Posterior vena cava (tissue), 2 donors: ENCODE results near the gene MRGPRD. TPM values are rescaled to one million over a fixed set of nuclear protein-coding genes. Genes with fewer than 3 reads are reported as not detected.

Experiments used
- DNase-seq: peaks from one replicate; pipeline ENCODE4 v3.0.0-alpha.2; 2020; ENCODE audit warnings: low spot score
- intact Hi-C, 2 donors: fragments of 100-400 bp; cut with DNase I; formaldehyde crosslinking; loops; one replicate each; pipeline versions ENCODE4 v1.14.1 to v1.14.2; 2022 to 2023
- total RNA-seq, 2 donors: library from RNA; stranded (reverse); fragmentation: NEBNext Ultra II Directional; extraction: Animal tissue kit (Norgen Biotek cat#: 25700); gene quantifications; one replicate each; pipeline ENCODE4 v1.2.1, GENCODE V29; 2021
- donor health status: DM: yes; HTN: yes; CAD: no.
- donor health status: DM: yes; HTN: yes; CAD: no.

MRGPRD gene
- total RNA-seq, 2 donors from 2014 or later, result not detected

GRCh38 chr11:69008737-69009440, 28.1 kb upstream of the MRGPRD start:
- intact Hi-C loops, result loop anchor here in 1 of 2 donors (2.0 kb wide), 1 partner anchor 40 kb away; the partner anchor contains the start of gene TPCN2
- DNase-seq, result peak; percentile 96

- peak; percentile 87 for DNase-seq
- intact Hi-C loops, result loop anchor here in 1 of 2 donors (2.0 kb wide), 1 partner anchor 41 kb away; the partner anchor contains the start of gene TPCN2
These were observed 27.2 kb upstream of the MRGPRD start for GRCh38 chr11:69007975-69008381.

GRCh38 chr11:69006816-69007215, 26.0 kb upstream of the MRGPRD start:
- intact Hi-C loops, result no loop called here
- DNase-seq, result no peak

DNA sequence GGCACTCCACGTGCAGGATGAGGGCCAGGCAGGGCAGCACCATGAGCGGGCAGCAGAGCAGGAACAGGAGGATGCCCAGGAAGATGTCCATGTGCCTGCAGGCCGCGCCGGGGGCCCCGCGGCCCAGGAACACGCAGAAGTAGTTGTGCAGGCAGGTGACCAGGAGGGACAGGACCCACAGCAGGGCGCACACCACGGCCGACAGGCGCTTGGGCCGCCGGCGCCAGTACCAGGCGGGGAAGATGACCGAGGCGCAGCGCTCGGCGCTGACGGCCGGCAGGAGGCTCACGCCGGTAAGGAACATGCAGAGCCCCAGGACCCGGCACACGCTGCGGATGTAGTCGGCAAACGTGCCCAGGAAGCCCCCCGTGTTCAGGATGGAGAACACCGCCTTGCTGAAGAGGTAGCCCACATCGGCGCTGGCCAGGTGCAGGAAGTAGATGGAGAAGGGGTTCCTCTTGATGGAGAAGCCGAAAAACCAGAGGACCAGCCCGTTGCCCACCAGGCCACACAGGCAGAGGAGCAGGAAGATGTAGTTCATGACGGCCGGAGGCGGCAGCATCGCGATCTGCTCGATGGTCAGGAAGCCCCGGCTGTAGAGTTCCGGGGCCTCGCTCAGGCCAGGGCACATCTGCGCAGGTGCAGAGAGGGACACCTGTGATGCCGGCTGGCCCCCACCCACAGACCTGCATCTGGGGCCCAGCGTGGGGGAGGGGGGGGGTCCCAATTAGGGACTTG, 25.0 kb upstream of the MRGPRD start:
- intact Hi-C loops, result no loop called here
- DNase-seq, result peak; percentile 58

DNA sequence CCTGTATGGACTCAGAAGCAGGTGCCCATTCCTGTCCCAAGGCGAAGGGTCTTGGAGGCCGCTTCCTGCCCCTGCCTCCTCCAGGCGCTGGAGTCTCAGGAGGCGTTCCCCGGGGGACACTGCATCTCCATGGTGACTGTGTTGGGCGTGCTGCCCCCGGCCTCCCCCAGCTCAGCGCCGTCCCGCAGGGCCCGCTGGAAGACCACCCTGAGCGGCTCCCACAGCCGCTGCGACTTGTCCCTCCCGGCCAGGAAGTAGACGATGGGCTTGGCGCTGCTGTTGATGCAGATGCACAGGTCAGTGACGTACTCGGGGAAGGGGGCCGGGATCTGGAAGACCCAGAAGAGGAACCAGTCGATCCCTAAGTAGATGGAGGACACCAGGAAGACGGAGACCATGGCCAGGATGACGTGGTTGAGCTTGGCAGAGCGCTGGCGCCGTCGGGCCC, 24.4 kb upstream of the MRGPRD start:
- peak; percentile 76 for DNase-seq
- intact Hi-C loops, result no loop called here

DNA sequence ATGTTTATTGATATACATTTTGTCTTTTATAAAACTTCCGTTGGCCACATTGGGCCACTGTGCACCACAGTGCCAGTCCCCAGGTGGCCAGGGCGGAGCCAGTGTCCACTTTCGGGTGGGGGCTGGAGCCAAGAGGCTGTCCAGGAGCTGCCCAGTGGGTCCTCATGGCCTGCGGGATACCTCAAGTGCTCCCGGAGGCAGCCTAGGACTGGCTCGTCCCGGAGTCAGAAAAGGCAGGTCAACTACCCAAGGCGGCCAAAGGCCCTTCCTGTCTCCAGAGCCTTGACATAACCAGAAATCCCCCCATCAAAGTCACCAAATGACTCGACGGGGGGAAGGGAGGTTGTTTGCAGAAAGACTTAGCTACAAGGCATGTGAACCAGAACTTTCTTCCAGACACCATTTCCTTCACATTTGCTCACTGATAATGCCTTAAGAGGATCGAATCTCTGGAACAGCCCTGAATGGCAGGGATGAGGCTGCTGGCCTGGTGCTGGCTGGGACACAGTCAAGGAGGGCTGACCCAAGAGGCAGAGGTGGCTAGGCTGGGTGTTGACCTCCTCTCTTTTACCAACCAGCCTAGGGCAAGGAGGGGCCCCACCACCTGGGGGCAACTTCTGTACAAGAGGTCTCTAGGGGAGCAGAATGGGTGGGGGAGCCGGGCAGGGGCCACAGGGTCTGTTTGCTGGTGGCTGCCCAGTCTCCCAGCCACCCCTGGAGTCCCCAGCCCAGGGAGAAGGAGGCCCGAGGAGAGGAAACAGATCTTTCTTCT, 23.8 kb upstream of the MRGPRD start:
- intact Hi-C loops, result loop anchor here (5.0 kb wide), 2 partner anchors 62 to 97 kb away; no protein-coding TSS in a partner anchor

DNA sequence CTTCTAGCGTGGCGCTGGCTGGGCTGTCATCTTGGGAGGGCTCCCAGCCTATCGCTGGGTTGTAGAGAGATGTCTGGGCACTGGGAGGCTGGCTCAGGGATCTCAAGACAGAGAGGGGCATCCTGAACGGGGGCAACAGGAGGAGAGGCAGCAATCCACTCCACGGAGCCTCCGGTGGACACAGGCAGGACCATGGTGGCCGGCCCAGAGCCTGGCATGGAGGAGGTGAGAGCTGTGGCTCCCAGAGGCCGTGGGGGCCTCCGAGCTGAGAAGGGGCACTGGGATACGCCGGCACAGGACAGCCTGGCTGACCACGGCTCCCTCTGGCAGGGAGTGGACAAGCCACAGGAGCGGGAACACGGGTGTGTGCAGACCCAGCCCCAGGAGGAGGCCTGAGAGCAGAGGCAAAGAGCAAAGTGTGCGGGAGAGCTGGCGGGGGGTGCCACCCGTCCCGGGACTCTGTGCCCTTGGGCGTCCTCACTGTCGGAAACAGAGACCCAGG, 23.1 kb upstream of the MRGPRD start:
- DNase-seq, result peak; percentile 80
- intact Hi-C loops, result loop anchor here (5.0 kb wide), 2 partner anchors 62 to 97 kb away; no protein-coding TSS in a partner anchor

More for the DNA sequence above, 23.8 kb upstream of the MRGPRD start:
- DNase-seq, result no peak

- intact Hi-C loops, result loop anchor here (5.0 kb wide), 2 partner anchors 61 to 96 kb away; no protein-coding TSS in a partner anchor
These were observed 22.6 kb upstream of the MRGPRD start for GRCh38 chr11:69003301-69003865.

DNA sequence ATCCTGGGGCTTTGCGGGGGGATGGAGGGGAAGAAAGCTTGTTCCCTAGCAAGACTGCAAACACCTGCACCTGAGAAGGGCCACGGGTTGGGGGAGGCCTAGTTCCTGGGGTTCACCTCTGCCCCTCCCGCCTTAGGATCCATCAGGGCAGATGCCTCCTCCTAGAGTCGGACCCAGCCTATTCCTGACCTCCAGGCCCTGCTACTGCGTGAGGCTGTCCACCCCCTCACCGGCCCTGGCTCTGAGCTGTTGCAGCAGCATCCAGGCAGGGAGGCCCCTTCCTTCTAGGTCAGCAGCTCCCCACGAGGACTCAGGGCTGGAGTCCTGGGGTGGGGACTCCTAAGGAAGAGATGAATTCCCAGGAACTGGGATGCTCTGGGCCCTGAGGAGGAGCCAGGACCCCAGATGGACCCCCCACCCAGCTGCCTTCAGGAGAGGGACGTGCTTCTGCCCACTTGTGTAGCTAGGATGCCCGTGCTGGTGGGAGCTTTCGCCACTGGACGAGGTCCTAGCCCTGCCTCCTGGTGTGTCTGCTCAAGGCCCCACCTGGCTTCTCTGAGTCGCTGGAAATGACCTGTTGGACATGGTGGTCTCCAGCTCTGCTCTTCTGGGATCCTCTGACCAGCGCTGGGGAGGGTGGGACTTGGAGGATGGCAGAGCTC, 21.9 kb upstream of the MRGPRD start:
- intact Hi-C loops, result loop anchor here (5.0 kb wide), 2 partner anchors 60 to 95 kb away; no protein-coding TSS in a partner anchor
- peak; percentile 73 for DNase-seq

More at GRCh38 chr11:69003301-69003865, 22.6 kb upstream of the MRGPRD start:
- DNase-seq, result peak; percentile 60

GRCh38 chr11:69002110-69002569, 21.4 kb upstream of the MRGPRD start:
- peak; percentile 68 for DNase-seq
- intact Hi-C loops, result loop anchor here (5.0 kb wide), 2 partner anchors 60 to 95 kb away; no protein-coding TSS in a partner anchor

- intact Hi-C loops, result loop anchor here (5.0 kb wide), 2 partner anchors 59 to 94 kb away; no protein-coding TSS in a partner anchor
- peak; percentile 76 for DNase-seq
These were observed 20.7 kb upstream of the MRGPRD start for GRCh38 chr11:69001243-69002081.

GRCh38 chr11:69000831-69001242, 20.1 kb upstream of the MRGPRD start:
- peak; percentile 91 for DNase-seq
- intact Hi-C loops, result loop anchor here (5.0 kb wide), 2 partner anchors 59 to 94 kb away; no protein-coding TSS in a partner anchor

DNA sequence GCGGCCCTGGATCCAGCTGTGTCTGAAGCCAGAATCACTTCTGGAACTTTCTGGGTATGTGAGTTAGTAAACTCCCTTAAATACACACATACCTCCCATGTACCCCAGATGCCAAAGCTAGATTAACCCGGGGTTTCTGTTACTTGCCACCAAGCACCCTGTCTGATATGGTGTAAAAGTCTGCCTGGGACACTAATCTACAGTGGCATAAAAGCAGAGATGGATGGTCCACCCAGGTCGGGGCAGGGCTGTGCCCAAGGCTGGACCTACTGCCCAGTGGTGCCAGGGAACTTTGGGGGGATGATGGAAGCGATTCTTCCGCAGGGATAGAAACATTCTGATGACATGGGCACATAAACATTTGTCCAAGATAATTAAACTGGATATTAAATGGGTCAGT, 19.6 kb upstream of the MRGPRD start:
- no peak for DNase-seq
- intact Hi-C loops, result loop anchor here (5.0 kb wide), 2 partner anchors 58 to 93 kb away; no protein-coding TSS in a partner anchor

DNA sequence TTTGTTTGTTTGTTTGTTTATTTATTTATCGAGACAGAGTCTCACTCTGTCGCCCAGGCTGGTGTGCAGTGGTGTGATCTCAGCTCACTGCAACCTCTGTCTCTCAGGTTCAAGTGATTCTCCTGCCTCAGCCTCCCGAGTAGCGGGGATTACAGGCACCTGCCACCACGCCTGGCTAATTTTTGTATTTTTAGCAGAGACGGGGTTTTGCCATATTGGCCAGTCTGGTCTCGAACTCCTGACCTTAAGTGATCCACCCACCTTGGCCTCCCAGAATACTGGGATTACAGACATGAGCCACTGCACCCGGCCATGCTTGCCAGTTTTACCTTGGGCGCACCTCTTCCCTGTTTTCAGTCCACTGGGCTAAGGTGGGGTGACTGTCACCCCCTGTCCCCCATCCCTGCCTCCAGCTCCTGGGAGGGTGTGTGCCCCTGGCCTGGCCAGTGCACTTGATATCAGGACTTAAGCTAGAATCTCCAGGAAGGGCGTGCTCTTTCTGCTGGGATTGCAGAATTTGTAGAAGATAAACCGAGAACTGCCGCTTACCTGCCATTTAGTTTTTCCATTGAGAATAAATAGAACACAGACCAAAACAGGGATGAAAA, 19.1 kb upstream of the MRGPRD start:
- DNase-seq, result peak; percentile 58
- intact Hi-C loops, result loop anchor here (5.0 kb wide), 3 partner anchors 43 to 93 kb away; no protein-coding TSS in a partner anchor

DNA sequence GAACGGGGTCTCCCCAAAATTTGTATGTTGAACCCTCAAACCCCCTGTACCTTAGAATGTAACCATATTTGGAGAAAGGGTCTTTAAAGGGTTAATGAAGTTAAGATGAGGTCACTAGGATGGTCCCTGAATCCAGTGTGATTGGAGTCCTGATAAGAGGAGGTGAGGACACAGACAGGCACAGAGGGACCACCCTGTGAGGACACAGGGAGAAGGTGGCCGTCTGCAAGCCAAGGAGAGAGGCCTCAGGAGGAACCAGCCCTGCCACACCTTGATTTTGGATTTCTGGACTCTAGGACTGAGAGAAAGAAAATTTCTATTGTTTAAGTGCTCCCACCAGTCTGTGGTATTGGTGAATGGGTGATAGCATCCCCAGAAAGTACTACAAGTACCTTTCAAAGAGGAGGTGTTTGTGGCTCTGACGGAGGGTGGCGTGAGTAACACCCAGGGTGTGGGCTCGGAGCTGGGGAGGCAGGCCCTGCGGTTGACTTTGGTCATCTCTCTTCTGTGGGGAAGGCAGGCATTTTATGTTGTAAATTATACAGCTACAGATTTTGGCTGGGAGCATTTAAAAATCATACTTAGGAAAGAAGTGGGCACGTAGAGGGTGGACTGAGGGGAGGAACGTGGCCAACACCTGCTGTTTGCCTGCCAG, 18.4 kb upstream of the MRGPRD start:
- intact Hi-C loops, result loop anchor here in 1 of 2 donors (5.0 kb wide), 1 partner anchor 42 kb away; no protein-coding TSS in a partner anchor
- DNase-seq, result peak; percentile 29

DNA sequence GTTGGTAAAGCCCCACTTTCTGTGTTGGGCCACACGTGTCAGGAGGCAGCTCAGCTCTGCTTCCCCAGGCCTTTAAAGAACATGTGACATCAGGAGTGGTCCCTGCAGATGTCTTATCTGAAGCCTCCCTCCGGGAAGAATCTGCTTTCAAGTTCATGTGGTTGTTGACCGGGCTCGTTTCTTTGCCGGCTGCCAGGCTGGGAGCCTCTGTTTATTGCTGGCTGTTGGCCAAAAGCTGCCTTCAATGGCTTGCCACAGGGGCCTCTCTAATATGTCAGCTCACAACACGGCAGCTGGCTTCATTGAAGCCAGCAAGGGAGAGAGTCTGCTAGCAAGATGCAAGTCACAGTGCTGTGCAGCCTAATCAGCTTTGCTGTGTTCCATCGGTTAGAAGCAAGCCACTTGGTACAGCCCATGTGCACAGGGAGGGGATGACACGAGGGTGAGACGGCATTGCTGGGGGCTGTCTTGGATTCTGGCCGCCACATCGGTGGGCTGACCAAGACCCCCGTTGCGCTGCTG, 17.7 kb upstream of the MRGPRD start:
- peak; percentile 73 for DNase-seq
- intact Hi-C loops, result loop anchor here in 1 of 2 donors (5.0 kb wide), 1 partner anchor 41 kb away; no protein-coding TSS in a partner anchor
